Muscle layer of duodenum (tissue), 2 donors: ENCODE results near the gene MMP2.
A peak's percentile ranks its signal among the peaks of the same experiment; 100 is the strongest.

ENCODE experiments used
- H3K27ac ChIP-seq: one replicate; pipeline ENCODE4 v1.7.0; 2013; ENCODE audit warnings: mild to moderate bottlenecking, low read length
- H3K27me3 ChIP-seq: one replicate; pipeline ENCODE4 v1.7.0; 2013; ENCODE audit warnings: low read depth, mild to moderate bottlenecking, control low read depth, low read length
- H3K36me3 ChIP-seq, 2 donors: one replicate each; pipeline ENCODE4 v1.7.0; 2013; ENCODE audit warnings: low read length in 2 of 2, control low read depth in 1 of 2, mild to moderate bottlenecking in 1 of 2; ENCODE audit not compliant: insufficient read depth in 2 of 2, control insufficient read depth in 1 of 2
- H3K4me1 ChIP-seq, 2 donors: one replicate each; pipeline ENCODE4 v1.7.0; 2013; ENCODE audit warnings: low read length in 2 of 2, mild to moderate bottlenecking in 2 of 2, control low read depth in 1 of 2, moderate library complexity in 1 of 2; ENCODE audit not compliant: insufficient read depth in 2 of 2, control insufficient read depth in 1 of 2
- H3K4me3 ChIP-seq, 2 donors: one replicate each; pipeline ENCODE4 v1.7.0; 2013; ENCODE audit warnings: low read length in 2 of 2, low read depth in 1 of 2, mild to moderate bottlenecking in 1 of 2
- H3K9me3 ChIP-seq, 2 donors: one replicate each; pipeline ENCODE4 v1.7.0; 2013; ENCODE audit warnings: low read length in 2 of 2, control low read depth in 1 of 2, mild to moderate bottlenecking in 1 of 2; ENCODE audit not compliant: control insufficient read depth in 1 of 2
- donor health status: healthy.

MMP2 gene

GRCh38 chr16:55482056-55482455 lies 3.1 kb downstream of the MMP2 start:
- no peak overlapping the region for H3K27ac ChIP-seq
- no peaks in the 10 kb centered on the region for H3K27me3 ChIP-seq
- peak overlapping the region in 1 of 2 donors; percentile 22 for H3K4me3 ChIP-seq

GRCh38 chr16:55487048-55487803 lies 8.2 kb downstream of the MMP2 start:
- Histone ChIP-seq H3K4me3 (no peak overlapping the region), H3K27ac (peak overlapping the region; percentile 10), H3K36me3 (peaks cover 23 to 31% of the 10 kb centered on the region in 2 donors)

More at GRCh38 chr16:55482056-55482455, 3.1 kb downstream of the MMP2 start:
- H3K4me1 ChIP-seq = peaks cover 0 to 28% of the 10 kb centered on the region in 2 donors
- no peaks in the 10 kb centered on the region for H3K9me3 ChIP-seq
- H3K36me3 ChIP-seq = peaks cover 19 to 23% of the 10 kb centered on the region in 2 donors

GRCh38 chr16:55488306-55488705 lies 9.3 kb downstream of the MMP2 start:
- H3K27me3 ChIP-seq = no peaks in the 10 kb centered on the region
- no peak overlapping the region for H3K27ac ChIP-seq
- peaks cover 0 to 7% of the 10 kb centered on the region in 2 donors for H3K4me1 ChIP-seq
- peaks cover 17 to 23% of the 10 kb centered on the region in 2 donors for H3K36me3 ChIP-seq
- no peak overlapping the region for H3K4me3 ChIP-seq
- no peaks in the 10 kb centered on the region for H3K9me3 ChIP-seq

More at GRCh38 chr16:55487048-55487803, 8.2 kb downstream of the MMP2 start:
- Histone ChIP-seq H3K9me3 (no peaks in the 10 kb centered on the region), H3K27me3 (no peaks in the 10 kb centered on the region), H3K4me1 (peaks cover 0 to 13% of the 10 kb centered on the region in 2 donors)

- Histone ChIP-seq H3K36me3 (peaks cover 10 to 20% of the 10 kb centered on the region in 2 donors), H3K4me3 (no peak overlapping the region), H3K27ac (no peak overlapping the region), H3K4me1 (peaks cover 0 to under 1% of the 10 kb centered on the region in 2 donors), H3K9me3 (no peaks in the 10 kb centered on the region), H3K27me3 (no peaks in the 10 kb centered on the region)
Observed at GRCh38 chr16:55489119-55489955, 10.3 kb downstream of the MMP2 start.

- H3K27ac ChIP-seq = no peak overlapping the region
- no peaks in the 10 kb centered on the region for H3K27me3 ChIP-seq
- no peak overlapping the region for H3K4me3 ChIP-seq
- peaks cover 6 to 17% of the 10 kb centered on the region in 2 donors for H3K36me3 ChIP-seq
- H3K9me3 ChIP-seq = no peaks in the 10 kb centered on the region
- H3K4me1 ChIP-seq = peaks cover 4 to 6% of the 10 kb centered on the region in 2 donors
Observed at GRCh38 chr16:55489956-55490265, 10.9 kb downstream of the MMP2 start.

GRCh38 chr16:55490301-55490700 lies 11.3 kb downstream of the MMP2 start:
- Histone ChIP-seq H3K36me3 (peaks cover 2 to 13% of the 10 kb centered on the region in 2 donors), H3K27ac (no peak overlapping the region), H3K9me3 (no peaks in the 10 kb centered on the region), H3K27me3 (no peaks in the 10 kb centered on the region), H3K4me1 (peaks cover 8 to 10% of the 10 kb centered on the region in 2 donors), H3K4me3 (no peak overlapping the region)

- Histone ChIP-seq H3K36me3 (peaks cover 0 to 25% of the 10 kb centered on the region in 2 donors), H3K4me1 (peaks cover 8 to 18% of the 10 kb centered on the region in 2 donors), H3K27ac (no peak overlapping the region), H3K27me3 (no peaks in the 10 kb centered on the region), H3K9me3 (no peaks in the 10 kb centered on the region), H3K4me3 (no peak overlapping the region)
Observed at GRCh38 chr16:55491691-55492090, 12.7 kb downstream of the MMP2 start.

- Histone ChIP-seq H3K4me3 (no peak overlapping the region), H3K27ac (no peak overlapping the region), H3K4me1 (peaks cover 8 to 18% of the 10 kb centered on the region in 2 donors), H3K27me3 (no peaks in the 10 kb centered on the region), H3K9me3 (no peaks in the 10 kb centered on the region), H3K36me3 (peaks cover 0 to 26% of the 10 kb centered on the region in 2 donors)
Observed at GRCh38 chr16:55492756-55493380, 13.9 kb downstream of the MMP2 start.

- H3K9me3 ChIP-seq = no peaks in the 10 kb centered on the region
- peaks cover 6 to 24% of the 10 kb centered on the region in 2 donors for H3K36me3 ChIP-seq
- H3K27ac ChIP-seq = no peak overlapping the region
Observed at GRCh38 chr16:55494994-55495421, 16.0 kb downstream of the MMP2 start.

GRCh38 chr16:55495616-55496289 lies 16.8 kb downstream of the MMP2 start:
- Histone ChIP-seq H3K27me3 (no peaks in the 10 kb centered on the region), H3K4me1 (peaks cover 15 to 36% of the 10 kb centered on the region in 2 donors), H3K9me3 (no peaks in the 10 kb centered on the region), H3K4me3 (no peak overlapping the region), H3K27ac (no peak overlapping the region), H3K36me3 (peaks cover 6 to 17% of the 10 kb centered on the region in 2 donors)

More at GRCh38 chr16:55494994-55495421, 16.0 kb downstream of the MMP2 start:
- Histone ChIP-seq H3K27me3 (no peaks in the 10 kb centered on the region), H3K4me3 (no peak overlapping the region), H3K4me1 (peaks cover 10 to 29% of the 10 kb centered on the region in 2 donors)
